ENCODE measurements around the gene ZFP62. TPM values are rescaled to one million over a fixed set of nuclear protein-coding genes. Genes with fewer than 3 reads are reported as not detected.

ZFP62 gene
- total RNA-seq, 1 experiment from 2014 or later: 30.7 TPM

DNA sequence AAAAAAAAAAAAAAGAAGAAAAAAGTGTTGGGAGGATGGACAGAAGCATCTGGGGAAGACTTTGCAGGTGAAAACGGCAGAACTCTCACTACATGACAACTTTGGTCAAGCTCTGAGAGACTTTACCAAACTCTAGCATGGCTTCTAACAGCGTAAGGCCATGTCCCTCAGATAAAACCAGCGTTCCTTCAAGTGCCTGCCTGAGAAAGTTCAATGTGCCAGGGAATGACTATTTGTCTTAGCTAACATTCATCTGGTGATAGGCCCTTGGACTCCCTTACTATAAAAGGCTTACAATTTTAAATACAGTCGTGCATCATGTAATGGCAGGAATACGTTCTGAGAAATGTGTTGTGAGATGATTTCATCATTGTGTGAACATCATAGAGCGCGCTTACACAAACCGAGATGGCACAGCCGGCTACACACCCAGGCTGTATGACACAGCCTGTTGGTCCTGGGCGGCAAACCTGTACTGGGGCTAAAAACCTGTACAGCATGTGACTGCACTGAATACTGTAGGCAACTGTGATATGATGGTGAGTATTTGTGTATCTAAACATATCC is 14.9 kb upstream of the ZFP62 start:
- no peak for DNase-seq (ENCODE audit: low read depth, low spot score)
- intact Hi-C loops (cut with micrococcal nuclease): no loop called here
- POLR2A ChIA-PET: no interaction called here
- Histone ChIP-seq H3K79me2 (ENCODE audit: insufficient read depth, low read length) (no peaks in the 10 kb centered on the region), H3K9me2 (ENCODE audit: insufficient read depth) (no peaks in the 10 kb centered on the region; the same call in 1 of the 2 replicates), H3K4me3 (replicated peaks in 1 of 2; ENCODE audit: low read depth in 1 of 2, low read length in 2 of 2) (no peak overlapping the region), H3K27ac (ENCODE audit: low read depth, low read length) (no peak overlapping the region), H3K9me3 (ENCODE audit: control insufficient read depth in 1 of 2, insufficient read depth in 1 of 2, low read depth in 1 of 2, low read length in 2 of 2) (no peaks in the 10 kb centered on the region), H3K4me1 (ENCODE audit: control insufficient read depth in 1 of 2, insufficient read depth in 2 of 2, low read length in 2 of 2) (peaks cover 0 to 5% of the 10 kb centered on the region in 2 experiments; a peak in 1 of 4 replicates), H4K20me1 (ENCODE audit: insufficient read depth) (no peaks in the 10 kb centered on the region), H2AFZ (ENCODE audit: low read depth, low read length, poor library complexity, severe bottlenecking) (no peak overlapping the region), H3K9ac (ENCODE audit: low read length) (no peak overlapping the region), H3K4me2 (ENCODE audit: low read length) (no peak overlapping the region), H3K27me3 (ENCODE audit: insufficient read depth, low read length) (no peaks in the 10 kb centered on the region), H3K36me3 (ENCODE audit: control insufficient read depth in 1 of 2, insufficient read depth in 2 of 2, low read length in 2 of 2) (no peaks in the 10 kb centered on the region)
- CTCF ChIA-PET: no interaction called here
- RAD21 ChIA-PET (ENCODE audit: low non-redundant PET in 1 of 2, low total read pairs in 2 of 2, uncharacterized antibody in 2 of 2, unreplicated experiment in 2 of 2): no interaction called here
- no TSS peak for BruUV-seq (replicated peaks)
- TF ChIP-seq CEBPB (IDR thresholded peaks at IDR 0.05; ENCODE audit: low read depth) (no peak), ELF1 (IDR thresholded peaks at IDR 0.05; ENCODE audit: borderline replicate concordance, low read depth) (no peak), TCF7L2 (IDR thresholded peaks at IDR 0.05; ENCODE audit: borderline replicate concordance, extremely low read depth, insufficient read depth, insufficient read length) (no peak), EZH2 (IDR thresholded peaks at IDR 0.05) (no peak), ZNF274 (IDR thresholded peaks at IDR 0.05; ENCODE audit: low read depth, low read length) (no peak), ZFX (IDR thresholded peaks at IDR 0.05) (no peak), SRF (IDR thresholded peaks at IDR 0.05; ENCODE audit: low read depth) (no peak), CBX3 (IDR thresholded peaks at IDR 0.05; ENCODE audit: low read depth) (no peak), FOSL1 (IDR thresholded peaks at IDR 0.05; ENCODE audit: low read depth) (no peak), EZH2phosphoT487 (IDR thresholded peaks at IDR 0.05; ENCODE audit: borderline replicate concordance) (no peak)
- TF ChIP-seq, protein P1, sequence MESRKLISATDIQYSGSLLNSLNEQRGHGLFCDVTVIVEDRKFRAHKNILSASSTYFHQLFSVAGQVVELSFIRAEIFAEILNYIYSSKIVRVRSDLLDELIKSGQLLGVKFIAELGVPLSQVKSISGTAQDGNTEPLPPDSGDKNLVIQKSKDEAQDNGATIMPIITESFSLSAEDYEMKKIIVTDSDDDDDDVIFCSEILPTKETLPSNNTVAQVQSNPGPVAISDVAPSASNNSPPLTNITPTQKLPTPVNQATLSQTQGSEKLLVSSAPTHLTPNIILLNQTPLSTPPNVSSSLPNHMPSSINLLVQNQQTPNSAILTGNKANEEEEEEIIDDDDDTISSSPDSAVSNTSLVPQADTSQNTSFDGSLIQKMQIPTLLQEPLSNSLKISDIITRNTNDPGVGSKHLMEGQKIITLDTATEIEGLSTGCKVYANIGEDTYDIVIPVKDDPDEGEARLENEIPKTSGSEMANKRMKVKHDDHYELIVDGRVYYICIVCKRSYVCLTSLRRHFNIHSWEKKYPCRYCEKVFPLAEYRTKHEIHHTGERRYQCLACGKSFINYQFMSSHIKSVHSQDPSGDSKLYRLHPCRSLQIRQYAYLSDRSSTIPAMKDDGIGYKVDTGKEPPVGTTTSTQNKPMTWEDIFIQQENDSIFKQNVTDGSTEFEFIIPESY (IDR thresholded peaks at IDR 0.05; ENCODE audit: extremely low read depth, insufficient replicate concordance, low read length): no peak
- TF ChIP-seq, protein P2, sequence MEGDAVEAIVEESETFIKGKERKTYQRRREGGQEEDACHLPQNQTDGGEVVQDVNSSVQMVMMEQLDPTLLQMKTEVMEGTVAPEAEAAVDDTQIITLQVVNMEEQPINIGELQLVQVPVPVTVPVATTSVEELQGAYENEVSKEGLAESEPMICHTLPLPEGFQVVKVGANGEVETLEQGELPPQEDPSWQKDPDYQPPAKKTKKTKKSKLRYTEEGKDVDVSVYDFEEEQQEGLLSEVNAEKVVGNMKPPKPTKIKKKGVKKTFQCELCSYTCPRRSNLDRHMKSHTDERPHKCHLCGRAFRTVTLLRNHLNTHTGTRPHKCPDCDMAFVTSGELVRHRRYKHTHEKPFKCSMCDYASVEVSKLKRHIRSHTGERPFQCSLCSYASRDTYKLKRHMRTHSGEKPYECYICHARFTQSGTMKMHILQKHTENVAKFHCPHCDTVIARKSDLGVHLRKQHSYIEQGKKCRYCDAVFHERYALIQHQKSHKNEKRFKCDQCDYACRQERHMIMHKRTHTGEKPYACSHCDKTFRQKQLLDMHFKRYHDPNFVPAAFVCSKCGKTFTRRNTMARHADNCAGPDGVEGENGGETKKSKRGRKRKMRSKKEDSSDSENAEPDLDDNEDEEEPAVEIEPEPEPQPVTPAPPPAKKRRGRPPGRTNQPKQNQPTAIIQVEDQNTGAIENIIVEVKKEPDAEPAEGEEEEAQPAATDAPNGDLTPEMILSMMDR (IDR thresholded peaks at IDR 0.05 in 2 of 3, conservative IDR thresholded peaks at IDR 0.05 in 1 of 3; ENCODE audit: borderline replicate concordance in 1 of 3, insufficient read depth in 1 of 3, low read depth in 2 of 3, low read length in 2 of 3): no peak
- TF ChIP-seq, protein P3, sequence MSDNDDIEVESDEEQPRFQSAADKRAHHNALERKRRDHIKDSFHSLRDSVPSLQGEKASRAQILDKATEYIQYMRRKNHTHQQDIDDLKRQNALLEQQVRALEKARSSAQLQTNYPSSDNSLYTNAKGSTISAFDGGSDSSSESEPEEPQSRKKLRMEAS (IDR thresholded peaks at IDR 0.05): no peak
- no peak for ATAC-seq
